Measurements from ENCODE around the gene SDHC.
"Not testable (repeated sequence)": the region's sequence is repeated elsewhere in the genome, so short reads cannot be mapped to it uniquely, and the experiment has no call there.

Gene SDHC

DNA sequence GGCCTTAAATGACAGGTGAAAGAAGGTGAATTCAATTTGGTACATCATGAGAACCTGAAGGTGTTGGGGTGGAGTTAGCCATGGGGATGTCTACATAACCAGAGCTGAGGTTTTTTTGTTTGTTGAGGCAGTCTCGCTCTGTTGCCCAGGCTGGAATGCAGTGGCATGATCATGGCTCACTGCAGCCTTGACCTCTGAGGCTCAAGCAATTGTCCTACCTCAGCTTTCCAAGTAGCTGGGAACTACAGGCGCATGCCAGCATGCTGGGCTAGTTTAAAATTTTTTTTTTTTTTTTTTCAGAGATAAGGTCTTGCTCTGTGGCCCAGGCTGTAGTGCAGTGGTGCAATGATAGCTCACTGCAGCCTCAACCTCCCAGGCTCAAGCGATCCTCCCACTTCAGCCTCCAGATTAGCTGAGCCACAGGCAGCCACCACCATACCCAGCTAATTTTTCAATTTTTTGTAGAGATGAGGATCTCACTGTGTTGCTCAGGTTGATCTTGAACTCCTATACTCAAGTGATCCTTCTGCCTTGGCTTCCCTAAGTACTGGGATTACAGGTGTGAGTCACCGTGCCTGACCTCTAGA is 2.5 kb upstream of the SDHC start:
- DNase-seq, result no peak

DNA sequence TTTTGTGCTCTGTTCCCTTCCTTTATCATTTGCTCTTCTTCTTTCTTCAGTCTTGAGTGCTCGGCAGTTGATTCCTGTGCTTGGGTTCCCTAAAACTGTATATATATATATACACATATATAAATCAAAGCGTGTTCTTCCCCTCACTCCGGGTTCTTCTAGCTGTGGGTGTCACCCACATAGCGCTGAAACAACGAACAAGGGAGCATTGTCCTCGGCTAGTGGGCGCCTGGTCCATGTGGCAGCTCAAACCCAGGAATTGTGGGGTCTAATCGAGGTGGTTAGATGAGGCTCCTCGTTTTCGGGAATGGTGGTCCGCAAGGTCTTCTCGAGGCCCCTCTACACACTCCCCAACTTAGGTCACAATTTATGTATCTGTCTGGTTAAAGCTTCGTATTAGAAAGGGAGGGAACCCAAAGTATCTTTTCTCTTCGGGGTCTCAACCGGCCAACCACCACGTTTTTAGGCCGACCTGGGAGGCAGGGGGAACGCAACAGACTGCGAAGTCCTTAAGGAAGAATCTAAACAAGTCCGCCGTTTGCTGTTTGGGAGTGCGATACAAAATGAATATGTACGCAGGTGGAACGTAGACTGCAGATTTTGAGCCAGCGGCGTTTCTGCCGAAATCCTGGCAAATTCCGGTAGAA is 504 bp upstream of the SDHC start:
- DNase-seq, result no peak

DNA sequence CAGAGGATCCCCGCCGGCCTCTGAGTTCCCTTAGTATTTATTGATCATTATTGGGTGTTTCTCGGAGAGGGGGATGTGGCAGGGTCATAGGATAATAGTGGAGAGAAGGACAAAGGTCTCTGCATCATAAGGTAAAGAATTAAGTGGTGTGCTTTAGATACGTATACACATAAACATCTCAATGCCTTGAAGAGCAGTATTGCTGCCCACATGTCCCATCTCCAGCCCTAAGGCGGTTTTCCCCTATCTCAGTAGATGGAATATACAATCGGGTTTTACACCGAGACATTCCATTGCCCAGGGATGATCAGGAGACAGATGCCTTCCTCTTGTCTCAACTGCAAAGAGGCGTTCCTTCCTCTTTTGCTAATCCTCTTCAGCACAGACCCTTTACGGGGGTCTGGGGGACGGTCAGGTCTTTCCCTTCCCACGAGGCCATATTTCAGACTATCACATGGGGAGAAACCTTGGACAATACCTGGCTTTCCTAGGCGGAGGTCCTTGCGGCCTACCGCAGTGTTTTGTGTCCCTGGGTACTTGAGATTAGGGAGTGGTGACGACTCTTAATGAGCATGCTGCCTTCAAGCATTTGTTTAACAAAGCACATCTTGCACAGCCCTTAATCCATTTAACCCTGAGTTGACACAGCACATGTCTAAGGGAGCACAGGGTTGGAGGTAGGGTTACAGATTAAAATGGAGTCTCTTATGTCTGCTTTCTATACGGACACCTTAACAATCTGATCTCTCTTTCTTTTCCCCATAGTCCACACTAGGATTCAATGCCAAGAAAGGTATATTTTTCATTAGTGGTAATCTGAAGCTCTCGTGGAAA is 1.9 kb downstream of the SDHC start:
- not testable (repeated sequence) for DNase-seq

DNA sequence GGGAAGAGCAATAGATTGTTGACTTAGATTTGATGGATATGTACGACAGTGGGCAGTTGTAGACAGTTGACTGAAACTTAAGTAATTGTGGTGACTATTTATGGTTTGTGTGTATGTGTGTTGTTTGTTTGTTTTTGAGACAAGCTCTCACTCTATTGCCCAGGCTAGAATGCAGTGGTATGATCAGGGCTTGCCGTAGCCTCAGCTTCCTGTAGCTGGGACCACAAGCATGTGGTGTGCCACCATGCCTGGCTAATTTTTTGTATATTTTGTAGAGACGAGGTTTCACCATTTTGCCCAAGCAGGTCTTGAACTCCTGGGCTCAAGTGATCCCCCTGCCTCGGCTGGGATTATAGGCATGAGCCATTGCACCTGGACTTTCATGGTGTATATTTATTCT is 9.8 kb downstream of the SDHC start:
- DNase-seq, result peak in 1 of 2 donors; percentile 30

DNA sequence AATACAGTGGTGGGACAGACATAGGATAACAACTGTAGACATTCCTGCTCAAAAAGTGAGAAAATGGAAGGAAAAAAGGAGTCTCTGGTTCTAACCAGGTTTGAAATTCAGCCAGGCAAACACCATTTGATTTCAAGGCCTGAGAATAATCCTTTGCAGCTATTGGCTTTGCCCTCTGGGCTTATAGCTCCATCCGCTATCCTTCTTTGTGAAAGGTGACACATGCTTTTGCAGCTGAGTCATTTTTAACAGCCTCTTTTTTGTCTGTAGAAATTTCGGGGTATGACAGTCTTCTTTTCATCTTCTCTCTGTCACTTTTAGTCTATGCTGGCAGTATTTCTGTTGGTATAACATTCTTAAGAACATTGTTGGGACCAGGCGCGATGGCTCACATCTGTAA is 16.2 kb downstream of the SDHC start:
- DNase-seq, result no peak

DNA sequence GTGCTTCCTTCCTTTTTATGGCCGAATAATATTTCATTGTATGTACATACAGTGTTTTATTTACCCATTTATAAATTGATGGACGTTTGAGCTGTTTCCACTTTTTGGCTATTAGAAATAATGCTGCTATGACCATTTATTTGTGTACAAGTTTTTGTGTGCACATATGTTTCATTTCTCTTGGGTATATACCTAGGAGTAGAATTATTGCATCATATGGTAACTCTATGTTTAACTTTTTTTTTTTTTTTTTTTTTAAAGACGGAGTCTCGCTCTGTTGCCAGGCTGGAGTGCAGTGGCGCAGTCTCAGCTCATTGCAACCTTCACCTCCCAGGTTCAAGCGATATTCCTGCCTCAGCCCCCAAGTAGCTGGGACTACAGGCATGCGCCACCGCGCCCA is 19.0 kb downstream of the SDHC start:
- DNase-seq, result no peak

DNA sequence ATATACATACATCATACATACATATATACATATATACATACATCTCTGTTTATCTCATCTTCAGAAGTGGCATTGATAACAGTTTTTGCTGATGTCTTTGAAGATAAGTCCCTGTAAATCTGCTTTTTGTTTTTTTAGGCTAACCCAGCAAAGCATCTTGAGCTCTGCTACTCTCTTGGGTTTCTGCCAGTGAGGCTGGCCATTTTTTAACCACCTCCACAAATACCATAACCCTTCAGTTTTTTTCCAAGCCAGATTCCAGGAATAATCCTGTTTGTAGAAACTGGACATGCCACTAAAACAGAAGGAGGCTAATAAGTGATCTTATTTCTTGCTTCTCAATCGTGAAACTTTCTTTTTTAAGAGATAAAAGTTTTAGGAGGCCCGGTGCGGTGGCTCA is 21.6 kb downstream of the SDHC start:
- DNase-seq, result no peak

DNA sequence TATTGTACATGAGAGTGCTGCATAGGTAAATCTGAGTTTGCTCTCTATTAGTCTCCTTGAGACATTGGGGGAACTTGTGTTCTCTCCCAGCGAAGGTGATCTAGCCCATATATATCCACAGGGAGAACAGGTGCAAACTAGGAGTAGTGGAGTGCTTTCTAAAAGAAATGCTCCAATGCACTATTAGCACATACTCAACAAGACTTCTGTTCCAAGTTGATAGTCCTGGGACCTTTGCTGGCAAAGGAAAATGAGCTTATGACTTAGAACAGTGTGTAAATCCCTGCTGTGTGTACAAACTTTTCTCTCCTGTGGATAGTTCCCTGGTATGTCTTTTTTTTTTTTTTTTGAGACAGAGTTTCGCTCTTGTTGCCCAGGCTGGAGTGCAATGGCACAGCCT is 28.0 kb downstream of the SDHC start:
- DNase-seq, result no peak

DNA sequence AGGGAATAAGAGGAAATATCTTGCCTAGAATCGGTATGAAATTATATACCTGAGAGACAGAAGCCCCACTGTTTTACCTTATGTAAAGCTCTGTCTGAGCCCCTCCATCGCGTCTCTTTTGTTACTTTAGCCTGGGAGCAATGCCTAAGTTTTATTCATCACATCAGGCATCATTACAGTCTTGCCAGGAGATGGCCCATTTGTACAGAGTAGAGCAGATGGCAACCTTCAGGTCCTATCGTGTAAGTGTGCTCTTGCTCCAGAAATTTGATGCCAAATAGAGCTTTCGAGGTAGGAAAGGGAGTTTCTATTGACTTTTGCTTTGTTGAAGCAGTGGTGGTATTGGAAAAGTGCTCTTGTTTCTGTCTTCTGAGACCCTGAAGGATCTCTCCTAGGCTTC is 28.6 kb downstream of the SDHC start:
- no peak for DNase-seq

DNA sequence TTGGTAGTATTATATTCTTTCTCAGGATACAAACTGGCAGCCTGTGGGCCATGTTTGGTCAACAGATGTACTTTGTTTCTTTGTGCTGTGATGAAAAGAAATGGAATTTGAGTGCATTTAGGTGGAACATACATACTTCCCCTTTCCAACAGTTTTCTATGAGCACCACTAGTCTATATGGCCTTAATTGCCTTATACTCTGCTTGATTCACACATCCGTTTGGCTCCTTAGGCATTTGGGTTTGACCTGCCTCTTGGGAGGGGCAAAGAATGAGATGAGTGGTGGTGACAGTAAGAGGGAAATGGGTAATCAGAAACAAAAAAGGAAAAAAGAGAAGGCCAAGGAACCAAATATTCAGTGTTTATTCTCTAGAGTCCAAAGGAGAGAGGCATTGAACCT is 36.5 kb downstream of the SDHC start:
- no peak for DNase-seq

DNA sequence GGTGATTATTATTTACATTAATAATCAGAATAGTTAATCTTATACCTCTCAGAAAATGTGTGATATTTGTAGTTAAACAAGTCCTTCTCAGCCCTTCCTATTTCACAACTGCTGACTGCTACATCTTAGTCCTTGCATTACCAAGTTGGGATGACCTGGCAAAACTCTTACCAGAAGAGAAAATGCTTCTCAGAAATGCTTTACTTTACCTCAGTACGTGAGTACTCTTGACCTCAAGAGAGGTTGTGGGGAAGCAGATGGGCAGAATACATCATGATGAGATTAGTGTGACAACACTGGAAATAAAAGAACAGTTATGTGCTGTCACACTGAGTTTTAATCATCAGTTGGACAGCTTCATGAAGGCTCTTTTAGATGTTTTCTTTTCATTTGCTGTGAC is 37.3 kb downstream of the SDHC start:
- DNase-seq, result peak in 1 of 2 donors; percentile 4

DNA sequence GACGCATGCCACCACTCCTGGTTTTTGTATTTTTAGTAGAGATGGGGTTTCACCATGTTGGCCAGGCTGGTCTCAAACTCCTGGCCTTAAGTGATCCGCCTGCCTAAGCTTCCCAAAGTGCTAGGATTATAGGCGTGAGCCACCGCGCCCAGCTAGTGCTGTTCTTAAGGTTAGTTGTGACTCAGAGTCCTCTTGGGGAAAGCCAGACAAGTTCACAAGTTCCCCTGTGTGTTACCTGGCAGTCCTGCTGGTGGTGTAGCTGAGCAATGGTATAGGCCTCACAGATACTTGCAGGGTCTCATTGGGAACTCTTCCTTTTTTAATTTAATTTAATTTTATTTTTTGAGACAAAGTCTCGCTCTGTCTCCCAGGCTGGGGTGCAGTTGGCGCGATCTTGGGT is 42.9 kb downstream of the SDHC start:
- no peak for DNase-seq

DNA sequence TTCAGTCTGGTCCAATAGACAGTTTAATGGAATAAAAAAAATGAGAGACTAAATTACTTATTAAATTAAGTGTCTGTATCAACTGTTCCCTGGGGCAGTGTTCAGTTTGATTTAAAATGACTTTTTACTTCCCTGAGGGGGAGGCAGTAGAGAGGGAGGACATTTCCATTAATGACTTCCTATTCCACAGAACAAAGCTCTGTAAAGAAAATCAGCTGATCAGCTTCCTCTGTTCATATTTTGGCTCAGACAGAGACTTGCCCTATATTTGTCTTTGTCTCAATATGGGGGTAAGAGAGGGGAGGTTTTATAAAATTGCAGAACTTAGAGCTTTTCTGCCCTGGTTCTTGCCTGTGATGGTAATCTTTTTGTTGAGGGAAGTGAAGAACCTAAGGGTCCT is 45.1 kb downstream of the SDHC start:
- DNase-seq, result peak in 1 of 2 donors; percentile 4

DNA sequence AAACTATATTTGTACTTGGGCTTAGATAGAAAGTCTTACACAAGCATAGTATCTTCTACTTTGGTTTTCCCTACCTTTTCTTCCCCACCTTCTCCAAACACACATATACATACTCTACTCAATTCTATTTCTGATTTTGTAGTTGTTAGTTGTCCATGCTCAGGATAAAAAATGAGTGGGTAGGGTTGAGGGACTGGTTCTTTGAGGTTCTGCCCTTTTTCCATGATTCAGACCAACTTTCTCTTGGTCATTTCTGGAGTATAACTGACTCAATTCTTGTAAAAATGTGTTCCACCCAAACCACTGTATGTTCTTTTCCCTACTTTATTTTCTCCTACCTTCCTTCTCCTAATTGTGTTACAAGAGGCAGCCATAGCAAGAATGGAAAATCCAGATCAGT is 50.2 kb downstream of the SDHC start:
- no peak for DNase-seq

DNA sequence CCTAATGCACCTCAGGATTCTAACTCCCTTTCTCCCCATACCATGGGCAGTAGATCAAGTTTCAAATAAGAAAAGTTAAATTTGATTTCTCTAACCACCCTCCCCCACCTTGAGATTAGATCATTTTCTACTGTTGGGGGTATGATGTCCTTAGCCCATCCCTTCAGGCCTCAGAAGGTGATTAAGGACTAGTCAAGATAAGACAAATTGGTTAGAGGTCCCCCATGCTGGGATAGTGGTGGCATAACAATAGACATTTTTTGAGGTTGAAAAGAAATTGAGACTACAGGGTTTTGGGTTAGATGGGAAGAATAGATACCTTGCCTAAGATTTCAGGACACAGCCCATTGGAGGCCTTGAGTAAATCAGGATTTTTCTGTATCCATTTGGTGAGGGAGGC is 51.0 kb downstream of the SDHC start:
- no peak for DNase-seq

DNA sequence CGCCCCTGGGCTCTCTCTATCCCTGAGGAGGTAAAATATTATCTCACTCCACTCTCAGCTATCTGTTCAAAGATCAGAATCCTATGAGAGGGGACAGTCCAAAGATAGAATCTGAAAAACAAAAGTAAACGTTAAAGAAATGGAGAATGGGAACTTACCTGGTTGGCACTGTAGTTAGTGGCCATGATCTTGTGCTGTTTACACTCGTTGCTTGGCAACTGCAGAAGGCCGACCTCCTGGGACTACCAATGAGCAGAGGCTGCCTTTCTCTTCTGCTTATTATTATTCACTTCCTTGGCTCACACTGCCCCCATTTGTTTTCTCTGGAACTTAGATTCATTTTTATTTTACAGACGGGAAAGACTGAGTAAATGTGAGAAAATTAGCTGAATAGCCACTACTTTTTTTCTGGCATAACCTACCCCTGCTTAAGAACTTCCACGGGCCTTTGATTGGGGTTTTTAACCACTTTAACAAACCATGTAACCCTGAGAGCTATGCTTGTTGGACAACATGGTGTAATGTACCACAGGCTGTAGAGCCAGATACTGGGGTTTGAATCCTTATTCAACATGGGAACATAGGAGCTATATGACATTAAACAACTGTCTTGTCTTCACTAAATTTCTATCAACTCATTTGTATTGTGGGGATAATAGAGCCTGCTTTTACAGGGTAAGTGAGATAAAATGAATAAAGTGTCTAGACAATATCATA is 53.7 kb downstream of the SDHC start, which contains the start of gene CFAP126:
Gene CFAP126, minus strand, starts transcription at position 193 of the 717 bp plus-strand sequence. Its CDS starts 8 bp downstream, at position 185.
- DNase-seq, result peak; percentile 80 to 81

DNA sequence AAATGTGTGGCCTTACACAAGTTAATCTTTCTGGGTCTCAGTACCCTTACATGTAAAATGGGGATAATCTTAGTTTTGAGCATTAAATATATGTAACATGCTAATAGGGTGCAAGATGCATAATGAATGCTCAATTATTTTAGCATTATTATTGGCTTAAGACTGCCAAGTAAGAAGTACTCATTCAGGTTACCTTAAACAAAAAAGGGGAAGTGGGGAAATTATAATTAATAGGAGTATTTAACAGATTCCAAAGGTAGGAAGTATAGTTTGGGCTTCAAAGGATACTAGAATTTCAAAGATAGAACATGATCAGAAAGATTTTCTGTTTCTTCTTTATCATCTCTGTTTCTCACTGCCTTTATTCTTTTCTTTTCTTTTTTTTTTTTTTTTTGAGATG is 59.3 kb downstream of the SDHC start:
- no peak for DNase-seq

DNA sequence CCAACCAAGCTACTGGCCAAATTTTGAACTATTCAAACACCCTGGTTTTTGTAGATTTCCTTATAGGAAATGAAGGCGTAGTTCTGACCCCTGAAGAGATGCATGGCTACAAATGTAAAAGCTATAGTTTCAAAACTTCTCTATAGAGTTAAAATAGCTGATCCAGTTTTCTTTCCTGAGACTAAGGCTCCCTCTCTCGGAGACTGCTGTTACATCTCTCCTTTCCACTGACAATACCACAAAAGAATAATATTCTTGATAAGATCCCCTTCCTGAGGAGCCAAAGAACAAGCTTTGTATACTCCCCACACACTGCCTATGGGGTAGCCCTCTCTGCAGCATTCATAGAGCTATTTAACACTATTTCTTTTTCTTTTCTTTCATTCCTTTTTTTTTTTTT is 60.2 kb downstream of the SDHC start:
- DNase-seq, result no peak

DNA sequence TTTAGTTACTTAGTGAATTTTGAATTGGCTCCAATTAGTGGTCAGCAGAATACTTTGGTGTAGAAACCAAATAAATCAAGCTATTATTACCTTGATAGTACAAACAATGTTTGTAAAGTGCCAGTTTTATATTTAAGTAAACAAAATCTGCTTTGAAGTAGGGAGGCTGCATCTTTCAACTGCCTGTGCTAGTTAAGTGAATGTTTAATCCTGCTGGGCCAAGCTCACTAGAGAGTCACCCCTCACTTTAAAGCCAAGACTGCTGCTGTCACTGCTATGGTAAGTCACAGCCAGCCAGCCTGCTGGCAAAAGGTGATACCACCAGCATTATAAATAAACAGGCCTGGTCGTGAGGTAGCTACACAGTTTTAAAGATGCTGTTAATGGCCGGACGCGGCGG is 63.8 kb downstream of the SDHC start:
- no peak for DNase-seq

DNA sequence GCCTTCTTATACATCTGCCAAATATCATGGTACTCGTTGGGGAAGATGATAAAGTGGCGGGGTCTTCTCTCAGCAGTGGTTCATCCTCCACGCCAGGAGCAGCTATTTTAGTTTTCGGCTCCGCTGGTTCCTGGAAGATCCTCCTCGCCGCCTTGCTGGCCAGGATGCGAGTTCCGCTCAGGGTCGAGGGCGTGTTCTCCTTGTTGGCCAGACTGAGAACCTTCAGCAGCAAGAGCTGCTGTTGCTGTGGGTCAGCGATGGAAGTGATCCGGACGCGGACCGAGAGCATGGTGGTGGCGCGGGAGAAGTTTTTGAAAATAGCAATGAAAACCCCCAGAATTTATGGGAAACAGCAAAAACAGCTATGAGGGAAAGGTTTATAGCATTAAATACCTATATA is 64.9 kb downstream of the SDHC start:
- DNase-seq, result no peak

DNA sequence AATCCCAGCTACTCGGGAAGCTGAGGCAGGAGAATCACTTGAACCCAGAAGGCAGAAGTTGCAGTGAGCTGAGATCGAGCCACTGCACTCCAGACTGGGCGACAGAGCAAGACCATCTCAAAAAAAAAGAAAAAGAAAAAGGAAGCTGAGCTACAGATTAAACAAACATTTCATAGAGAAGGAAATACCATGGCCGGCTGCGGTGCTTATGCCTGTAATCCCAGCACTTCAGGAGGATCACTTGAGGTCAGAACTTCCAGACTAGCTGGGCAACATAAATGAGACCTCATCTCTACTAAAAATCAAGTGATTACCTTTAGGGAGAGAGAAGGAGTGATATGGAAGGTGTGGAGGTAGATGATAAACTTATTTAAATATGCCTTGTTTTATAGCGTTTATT is 67.5 kb downstream of the SDHC start:
- no peak for DNase-seq

DNA sequence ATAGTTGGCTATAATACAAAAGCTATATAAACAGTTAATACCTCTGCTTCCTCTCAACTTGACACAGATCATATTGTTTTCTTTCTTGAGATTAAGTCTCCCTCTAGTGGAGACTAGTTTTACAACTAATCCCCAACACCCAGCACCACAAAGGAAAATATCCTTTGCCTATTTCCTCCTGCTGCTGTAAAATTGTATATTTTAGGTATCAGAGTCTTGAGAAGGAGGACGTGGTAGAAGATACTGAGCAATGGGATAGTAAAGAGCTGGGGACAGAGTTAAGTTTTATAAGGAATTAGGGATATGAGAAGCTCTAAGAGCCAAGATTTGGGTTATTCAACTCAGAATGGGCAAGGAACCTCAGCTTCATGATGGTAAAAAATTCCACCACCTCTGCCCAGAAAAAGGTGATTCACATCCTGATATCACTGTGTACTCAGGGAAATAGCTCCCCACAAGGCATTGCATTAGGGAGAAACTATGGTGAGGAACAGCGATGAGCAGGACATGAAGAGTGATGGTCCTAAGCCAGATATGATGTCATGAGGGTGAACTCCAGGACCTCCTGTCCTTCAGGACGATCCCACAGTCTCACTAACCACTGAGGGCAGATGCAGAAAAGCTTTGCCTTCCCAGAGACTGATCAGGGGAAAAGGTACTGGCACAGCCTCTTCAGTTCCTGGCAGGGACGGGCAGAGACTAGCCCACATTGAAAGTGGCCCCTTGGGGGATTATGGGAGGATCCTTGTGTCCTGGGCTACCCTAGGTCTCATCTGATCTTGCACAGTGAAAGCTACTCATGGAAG is 68.2 kb downstream of the SDHC start:
- DNase-seq, result peak in 1 of 2 donors; percentile 68

DNA sequence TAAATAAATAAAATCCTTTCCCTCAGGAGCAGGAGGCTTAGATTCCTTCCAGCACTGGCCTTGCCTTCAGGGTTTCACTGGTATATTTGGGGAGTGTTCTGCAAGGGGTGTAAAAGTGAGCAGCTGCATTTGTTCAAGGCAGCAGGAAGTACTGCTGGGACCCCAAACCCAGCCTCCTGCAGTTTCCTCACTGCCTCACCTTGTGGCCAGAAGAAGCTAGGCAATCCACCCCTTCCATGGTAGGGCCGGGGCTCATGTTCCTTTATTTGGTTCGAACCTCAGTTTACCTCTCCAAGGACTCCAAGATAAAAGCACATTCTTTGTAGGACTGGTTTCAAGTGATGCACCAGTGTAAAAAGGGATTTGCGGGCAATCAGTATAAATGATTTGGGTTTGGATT is 74.5 kb downstream of the SDHC start:
- no peak for DNase-seq
